Measurements from ENCODE around the gene ASCC2.

DNA sequence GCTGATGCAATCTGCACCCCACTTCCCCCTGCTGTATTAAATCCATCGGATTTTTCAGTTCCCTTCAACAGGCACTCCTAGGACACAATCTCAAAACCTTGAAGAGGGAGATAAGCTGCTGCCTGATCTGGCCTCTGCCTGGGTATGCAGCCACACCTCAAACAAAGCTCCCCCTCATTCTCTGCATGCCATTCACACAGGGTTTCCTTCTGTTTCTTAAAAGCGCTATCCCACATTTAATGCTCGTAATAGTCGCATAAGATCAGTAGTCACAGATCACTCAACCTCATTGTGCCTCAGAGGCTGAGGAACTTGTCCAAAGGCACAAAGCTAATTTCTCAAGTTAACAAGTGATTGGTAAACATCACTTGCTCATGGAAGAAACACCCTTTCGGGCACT, 36.9 kb downstream of the ASCC2 start:
- TF ChIP-seq POLR2A (IDR thresholded peaks at IDR 0.05): no peak
- TF ChIP-seq, protein P1, sequence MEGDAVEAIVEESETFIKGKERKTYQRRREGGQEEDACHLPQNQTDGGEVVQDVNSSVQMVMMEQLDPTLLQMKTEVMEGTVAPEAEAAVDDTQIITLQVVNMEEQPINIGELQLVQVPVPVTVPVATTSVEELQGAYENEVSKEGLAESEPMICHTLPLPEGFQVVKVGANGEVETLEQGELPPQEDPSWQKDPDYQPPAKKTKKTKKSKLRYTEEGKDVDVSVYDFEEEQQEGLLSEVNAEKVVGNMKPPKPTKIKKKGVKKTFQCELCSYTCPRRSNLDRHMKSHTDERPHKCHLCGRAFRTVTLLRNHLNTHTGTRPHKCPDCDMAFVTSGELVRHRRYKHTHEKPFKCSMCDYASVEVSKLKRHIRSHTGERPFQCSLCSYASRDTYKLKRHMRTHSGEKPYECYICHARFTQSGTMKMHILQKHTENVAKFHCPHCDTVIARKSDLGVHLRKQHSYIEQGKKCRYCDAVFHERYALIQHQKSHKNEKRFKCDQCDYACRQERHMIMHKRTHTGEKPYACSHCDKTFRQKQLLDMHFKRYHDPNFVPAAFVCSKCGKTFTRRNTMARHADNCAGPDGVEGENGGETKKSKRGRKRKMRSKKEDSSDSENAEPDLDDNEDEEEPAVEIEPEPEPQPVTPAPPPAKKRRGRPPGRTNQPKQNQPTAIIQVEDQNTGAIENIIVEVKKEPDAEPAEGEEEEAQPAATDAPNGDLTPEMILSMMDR (IDR thresholded peaks at IDR 0.05 in 8 of 11, conservative IDR thresholded peaks at IDR 0.05 in 3 of 11): no peak
- no peak for TF ChIP-seq POLR2AphosphoS5 (IDR thresholded peaks at IDR 0.05)

All from spleen (tissue), 7 donors.